HG02642 (cell line): ENCODE data around the gene FAM72B.
"Not testable (repeated sequence)": the region's sequence is repeated elsewhere in the genome, so short reads cannot be mapped to it uniquely, and the experiment has no call there.

Source experiments
- ATAC-seq: cut with Tn5 transposase; IDR thresholded peaks from one replicate; pipeline ENCODE4 v1.9.1; 2021; ENCODE audit warnings: mild to moderate bottlenecking; ENCODE audit not compliant: unreplicated experiment, poor library complexity

Gene FAM72B

DNA sequence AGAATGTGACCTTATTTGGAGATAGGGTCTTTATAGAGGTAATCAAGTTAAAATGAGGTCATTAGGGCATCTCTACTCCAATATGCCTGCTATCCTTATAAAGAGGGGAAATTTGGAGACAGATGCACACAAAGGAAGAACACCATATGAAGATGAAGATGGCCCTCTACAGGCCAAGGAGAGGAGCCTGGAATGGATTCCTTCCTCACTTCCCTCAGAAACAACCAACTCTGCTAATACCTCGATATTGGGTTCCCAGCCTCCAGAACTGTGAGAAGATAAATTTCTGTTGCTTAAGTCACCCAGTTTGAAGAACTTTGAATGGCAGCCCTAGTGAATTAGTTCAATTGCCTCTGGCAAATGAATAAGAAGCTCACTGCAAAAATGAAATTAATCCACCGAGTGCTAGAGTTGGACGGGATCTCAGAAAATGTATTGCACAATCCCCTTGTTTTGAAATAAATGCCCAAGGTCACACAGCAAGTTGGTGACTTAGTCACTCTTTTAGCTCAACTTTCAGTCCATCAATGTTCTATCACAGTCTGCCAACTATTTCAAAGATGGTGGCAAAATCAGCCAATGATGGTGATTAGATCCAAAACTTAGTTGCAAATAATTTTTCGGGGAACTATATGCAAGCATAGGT is 27.1 kb downstream of the FAM72B start:
- ATAC-seq, result not testable (repeated sequence)

DNA sequence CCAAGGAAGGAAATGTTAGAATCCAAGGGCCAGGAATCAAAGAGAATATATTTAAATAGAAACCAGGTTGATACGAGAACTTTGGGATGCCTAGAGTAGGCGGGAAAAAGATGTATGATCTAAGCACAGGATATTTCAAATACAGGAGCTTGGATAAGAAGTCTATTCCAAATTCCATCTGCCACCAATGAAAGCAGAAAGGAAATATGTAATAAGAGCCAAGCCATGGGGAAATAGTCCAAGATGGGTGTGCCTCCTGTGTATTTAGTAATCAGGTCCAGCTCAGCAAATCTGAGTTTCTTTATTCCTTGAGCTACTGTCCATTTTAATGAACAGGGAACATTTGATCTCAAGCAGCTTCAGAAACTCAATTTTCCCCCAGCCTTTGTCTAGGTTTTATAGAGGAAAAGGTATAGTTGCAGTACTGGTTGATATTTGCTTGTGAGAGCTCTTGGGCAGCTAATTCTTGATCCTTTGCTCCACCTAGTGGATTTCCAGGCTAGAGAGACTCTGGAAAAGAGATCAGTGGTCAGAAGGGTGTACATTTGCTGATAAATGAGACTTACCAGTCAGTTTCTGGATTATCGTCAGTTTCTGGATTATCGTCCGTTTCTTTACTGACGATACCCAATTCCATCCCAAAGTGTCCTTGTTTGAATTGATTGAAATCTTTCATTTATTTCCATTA is 28.3 kb downstream of the FAM72B start:
- ATAC-seq, result not testable (repeated sequence)

DNA sequence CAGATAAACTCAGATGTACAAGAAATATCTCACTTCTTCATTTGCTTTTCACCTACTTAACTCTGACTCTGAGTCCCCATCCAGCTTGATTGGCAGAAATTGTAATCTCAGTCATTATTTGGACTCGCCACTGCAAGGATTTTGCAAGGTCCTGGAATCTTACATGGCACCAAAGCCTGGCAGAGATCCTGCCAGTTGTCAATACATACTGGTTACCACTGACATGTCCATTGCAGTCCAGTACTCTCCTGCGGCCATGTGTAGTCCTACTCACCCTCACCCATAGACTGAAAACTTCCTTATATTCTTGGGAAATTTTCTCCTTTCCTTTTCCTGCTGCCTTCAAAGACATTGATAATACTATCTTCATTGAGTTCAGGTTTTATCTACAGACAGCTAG is 29.3 kb downstream of the FAM72B start:
- not testable (repeated sequence) for ATAC-seq

DNA sequence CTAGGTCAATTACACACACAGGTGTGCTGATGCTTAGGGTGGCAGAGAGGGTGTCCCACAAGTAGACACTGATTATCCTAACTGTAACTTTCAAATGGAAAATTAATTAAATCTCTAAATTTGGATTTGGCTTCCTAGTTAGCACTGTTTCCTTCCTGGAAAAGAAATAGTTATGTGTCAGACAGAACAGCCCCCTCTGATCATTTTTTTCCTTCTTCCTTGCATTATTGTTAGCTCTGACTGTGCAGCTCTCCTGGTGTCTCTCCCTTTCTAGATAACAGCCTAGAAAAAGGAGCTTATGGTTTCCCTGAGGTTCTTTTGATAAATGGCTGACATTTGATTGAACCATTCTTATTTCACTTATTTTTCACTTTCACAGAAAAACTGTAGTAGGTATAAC is 31.4 kb downstream of the FAM72B start:
- ATAC-seq, result not testable (repeated sequence)

DNA sequence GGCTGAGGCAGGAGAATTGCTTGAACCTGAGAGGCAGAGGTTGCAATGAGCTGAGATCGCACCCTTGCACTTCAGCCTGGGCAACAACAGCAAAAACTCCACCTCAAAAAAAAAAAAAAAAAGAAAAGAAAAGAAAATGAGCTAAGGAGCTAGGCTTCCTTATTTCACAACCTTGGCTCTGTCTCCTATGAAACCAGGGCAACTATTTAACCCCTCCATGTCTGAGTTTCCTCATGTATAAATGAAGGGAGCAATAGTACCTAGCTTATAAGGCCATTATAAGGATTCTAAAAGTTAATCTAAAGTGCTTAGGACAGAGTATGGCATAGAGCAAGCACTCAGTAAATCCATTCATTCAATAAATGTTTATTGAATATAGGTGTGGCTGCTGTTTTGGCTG is 32.8 kb downstream of the FAM72B start:
- ATAC-seq, result not testable (repeated sequence)

DNA sequence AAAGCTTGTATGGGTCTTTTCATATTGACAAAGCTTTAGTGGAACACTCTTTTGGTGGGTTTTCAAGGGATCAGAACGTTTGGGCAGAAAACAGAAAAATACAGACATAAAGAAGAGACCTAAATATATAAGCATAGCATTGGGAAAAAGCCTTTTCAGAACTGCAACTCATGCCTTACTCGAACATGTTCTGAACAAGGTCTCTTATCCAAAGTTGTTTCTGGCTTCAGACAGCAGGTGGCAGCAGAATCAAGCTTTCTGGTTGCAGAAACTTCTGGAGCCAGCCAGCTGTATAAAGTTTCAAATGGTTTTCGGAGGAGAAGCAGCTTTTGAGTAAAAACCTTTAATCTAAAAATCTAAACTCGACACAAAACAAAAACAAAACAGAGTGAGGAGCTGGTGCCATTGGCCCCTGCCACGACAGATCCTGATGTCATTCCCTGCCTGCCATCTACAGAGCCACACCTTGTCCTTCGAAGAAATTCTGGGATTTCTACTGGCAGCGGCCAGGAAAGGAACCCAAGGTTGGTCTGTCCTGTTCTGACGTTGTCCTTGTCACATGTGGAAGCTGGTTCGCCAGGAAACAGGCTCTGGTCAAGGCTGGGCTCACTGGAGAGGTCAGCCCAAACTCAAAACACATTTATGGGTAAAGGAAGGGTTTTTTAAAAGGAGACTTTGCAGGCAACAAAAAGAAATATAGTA is 35.5 kb downstream of the FAM72B start:
- ATAC-seq, result not testable (repeated sequence)

DNA sequence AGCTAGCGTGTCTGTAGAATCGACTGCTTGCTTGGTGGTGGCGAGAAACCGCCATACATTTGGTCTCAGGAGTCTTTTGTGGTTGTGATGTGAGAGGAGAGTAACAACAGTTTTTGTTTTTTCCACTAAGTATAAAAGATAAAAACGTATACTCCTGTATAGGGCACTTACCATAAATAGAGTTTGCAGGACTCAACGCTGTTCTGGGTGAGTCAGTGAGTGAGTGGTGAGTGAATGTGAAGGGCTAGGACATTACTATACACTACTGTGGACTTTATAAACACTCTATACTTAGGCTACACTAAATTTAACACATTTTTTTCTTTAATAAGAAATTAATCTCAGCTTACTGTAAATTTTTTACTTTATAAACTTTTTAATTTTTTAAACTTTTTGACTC is 43.7 kb downstream of the FAM72B start:
- ATAC-seq, result not testable (repeated sequence)

DNA sequence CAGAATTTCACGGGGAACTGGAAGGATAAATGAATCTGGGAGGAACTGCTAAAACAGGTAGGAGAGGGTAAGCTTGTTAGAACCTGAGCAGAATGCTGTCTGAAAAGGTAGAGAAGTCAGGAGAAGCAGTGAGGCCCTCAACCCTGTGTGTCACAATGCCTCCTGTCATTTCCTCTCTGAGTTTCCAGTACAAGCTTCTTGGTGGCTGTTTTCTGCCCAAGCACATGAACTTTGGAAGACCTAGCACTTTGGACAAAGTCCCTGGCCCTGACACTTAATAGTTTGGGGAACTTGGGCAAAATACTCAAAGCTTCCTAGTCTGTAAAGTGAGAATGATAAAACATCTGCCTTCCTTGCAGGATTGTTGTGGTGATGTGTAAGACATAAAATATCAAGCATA is 52.6 kb downstream of the FAM72B start:
- not testable (repeated sequence) for ATAC-seq

DNA sequence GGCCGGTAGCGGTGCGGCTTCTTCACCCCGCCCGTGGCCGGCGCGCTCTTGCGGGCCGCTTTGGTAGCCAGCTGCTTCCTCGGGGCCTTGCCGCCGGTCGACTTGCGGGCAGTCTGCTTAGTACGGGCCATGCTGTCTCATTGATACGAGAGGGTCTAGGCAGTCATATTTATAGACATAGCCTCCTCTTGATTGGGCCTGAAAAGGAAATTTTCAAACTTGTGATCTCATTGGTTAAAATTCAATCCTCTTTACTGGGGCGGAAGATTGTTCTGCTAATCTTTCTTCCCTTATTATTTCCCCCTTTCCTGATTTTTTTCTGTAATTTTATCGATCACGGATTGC is 65.7 kb downstream of the FAM72B start:
- not testable (repeated sequence) for ATAC-seq
